IPS DF 4.7 (cell line): ENCODE data around the gene ZNF385D.
"Not testable (repeated sequence)": the region's sequence is repeated elsewhere in the genome, so short reads cannot be mapped to it uniquely, and the experiment has no call there.

Experiments
- DNase-seq: peaks from one replicate; pipeline ENCODE4 v3.0.0-alpha.2; 2013; ENCODE audit warnings: low spot score; ENCODE audit errors: extremely low read depth

Gene ZNF385D

GRCh38 chr3:21390856-21391255 lies 360.2 kb downstream of the ZNF385D start:
- DNase-seq = no peak

GRCh38 chr3:21390136-21390535 lies 360.9 kb downstream of the ZNF385D start:
- no peak for DNase-seq

DNA sequence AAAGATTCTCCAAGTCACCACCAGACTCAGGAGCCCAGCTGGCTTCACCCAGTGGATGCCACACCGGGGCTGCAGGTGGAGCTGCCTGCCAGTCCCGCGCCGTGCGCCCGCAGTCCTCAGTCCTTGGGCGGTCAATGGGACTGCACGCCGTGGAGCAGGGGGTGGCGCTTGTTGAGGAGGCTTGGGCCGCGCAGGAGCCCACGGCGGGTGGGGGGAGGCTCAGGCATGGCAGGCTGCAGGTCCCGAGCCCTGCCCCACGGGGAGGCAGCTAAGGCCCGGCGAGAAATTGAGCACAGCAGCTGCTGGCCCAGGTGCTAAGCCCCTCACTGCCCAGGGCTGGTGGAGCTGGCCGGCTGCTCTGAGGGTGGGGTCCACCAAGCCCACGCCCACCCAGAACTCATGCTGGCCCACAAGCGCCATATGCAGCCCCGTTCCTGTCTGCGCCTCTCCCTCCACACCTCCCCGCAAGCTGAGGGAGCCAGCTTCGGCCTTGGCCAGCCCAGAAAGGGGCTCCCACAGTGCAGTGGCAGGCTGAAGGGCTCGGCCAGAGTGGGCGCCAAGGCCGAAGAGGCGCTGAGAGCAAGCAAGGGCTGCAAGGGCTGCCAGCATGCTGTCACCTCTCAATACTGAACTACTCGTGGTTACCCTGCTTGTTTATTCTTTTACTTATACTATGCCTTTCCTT lies 363.7 kb downstream of the ZNF385D start:
- not testable (repeated sequence) for DNase-seq

DNA sequence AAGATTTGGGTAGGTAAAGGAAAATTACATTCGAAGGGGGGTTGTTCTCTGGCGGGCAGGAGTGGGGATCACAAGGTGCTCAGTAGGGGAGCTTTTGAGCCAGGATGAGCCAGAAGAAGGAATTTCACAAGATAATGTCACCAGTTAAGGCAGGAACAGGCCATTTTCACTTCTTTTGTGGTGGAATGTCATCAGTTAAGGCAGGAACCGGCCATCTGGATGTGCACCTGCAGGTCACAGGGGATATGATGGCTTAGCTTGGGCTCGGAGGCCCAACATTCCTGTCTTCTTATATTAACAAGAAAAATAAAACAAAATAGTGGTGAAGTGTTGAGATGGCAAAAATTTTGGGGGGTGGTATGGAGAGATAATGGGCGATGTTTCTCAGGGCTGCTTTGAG lies 373.0 kb downstream of the ZNF385D start:
- not testable (repeated sequence) for DNase-seq

- DNase-seq = no peak
These were observed 373.8 kb downstream of the ZNF385D start for GRCh38 chr3:21377071-21377769.

- DNase-seq = no peak
These were observed 378.7 kb downstream of the ZNF385D start for GRCh38 chr3:21372316-21372715.
